Stimulated activated CD8-positive, alpha-beta memory T cell treated with anti-CD3 and anti-CD28 coated beads, Interleukin-4, amount 100 ng/mL, for 1 hour (primary cell): Measurements from ENCODE around the gene ANKRD40.
"Not testable (repeated sequence)": the region's sequence is repeated elsewhere in the genome, so short reads cannot be mapped to it uniquely, and the experiment has no call there.

Experiments
- DNase-seq, 2 donors: peaks; one replicate each; pipeline ENCODE4 v3.0.0-alpha.2; 2020; ENCODE audit warnings: low read depth in 2 of 2, low spot score in 1 of 2

Gene ANKRD40

DNA sequence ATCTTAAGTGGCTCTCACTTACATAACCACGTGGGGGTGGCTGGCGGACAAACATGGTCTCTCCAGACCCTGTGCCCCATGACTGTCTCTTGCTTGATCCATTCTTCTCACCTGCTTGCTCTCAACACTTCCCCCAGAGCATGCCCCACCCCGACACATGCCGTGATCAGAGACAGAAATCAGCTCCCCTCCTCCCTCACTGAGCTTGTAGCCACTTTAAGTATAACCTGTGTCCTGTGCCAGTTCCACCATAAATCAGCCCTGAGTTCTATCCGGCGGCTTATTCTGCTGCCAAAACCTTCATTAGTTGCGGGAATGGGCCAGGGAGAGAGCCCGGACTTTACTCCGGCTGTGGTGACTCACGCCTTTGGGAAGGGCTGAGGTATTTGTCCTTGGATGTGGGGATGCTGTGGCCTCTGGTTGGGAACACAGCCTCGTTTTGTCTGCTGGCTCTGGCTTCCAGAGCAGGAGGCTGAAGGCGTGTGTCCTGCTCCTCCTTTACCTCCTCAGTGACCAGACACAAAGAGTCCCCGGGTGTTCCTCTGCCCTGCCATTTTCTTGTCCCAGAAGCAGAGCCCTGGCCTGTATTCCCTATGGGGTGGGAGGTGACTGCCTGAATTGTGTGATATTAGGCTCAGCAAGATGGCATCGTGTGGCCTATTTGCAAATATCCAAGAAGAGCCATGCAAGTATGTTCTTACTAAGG is 21.1 kb downstream of the ANKRD40 start:
- no peak for DNase-seq

DNA sequence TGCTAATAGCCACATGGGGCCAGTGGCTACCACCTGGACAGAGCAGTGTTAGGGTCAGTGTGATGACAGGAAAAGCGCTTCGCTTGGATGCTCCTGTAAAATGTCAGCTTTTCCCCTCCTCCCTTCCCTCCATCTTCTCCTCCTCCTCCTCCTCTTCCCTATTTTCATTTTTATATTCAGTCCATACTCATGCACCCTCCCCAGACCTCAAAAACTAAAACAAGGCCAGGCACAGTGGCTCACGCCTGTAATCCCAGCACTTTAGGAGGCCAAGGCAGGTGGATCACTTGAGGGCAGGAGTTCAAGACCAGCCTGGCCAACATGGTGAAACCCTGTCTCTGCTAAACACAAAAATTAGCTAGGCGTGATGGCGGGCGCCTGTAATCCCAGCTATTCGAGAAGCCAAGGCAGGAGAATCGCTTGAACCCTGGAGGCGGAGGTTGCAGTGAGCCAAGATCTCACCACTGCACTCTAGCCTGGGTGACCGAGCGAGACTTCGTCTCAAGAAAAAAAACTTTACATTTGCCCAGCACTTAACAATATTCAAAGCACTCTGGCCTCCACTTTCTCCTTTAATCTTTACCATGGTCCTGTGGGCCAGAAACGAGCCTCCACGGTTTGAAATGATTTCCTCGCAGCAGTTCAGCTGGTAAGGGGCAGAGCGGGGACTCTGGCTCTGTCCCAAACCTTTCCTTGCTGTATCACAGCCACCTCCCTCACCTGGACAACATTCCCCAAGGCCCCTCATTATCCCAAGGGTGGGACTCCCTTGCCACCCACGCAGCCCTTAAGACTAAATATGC is 21.8 kb downstream of the ANKRD40 start:
- DNase-seq: no peak

DNA sequence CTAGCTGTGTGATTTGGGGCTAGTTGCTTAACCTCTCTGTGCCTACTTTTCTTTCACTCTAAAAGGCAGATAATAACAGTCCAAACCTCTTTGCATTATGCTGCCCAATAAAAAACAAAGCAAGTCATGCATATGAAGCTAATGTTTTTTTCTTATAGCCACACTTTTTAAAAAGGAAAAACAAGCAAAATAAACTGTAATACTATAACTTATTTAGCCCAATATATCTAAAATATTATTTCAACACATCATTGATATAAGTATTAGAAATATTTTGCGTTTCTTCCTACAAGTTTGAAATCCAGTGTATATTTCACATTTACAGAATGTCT is 22.4 kb downstream of the ANKRD40 start:
- DNase-seq: no peak

DNA sequence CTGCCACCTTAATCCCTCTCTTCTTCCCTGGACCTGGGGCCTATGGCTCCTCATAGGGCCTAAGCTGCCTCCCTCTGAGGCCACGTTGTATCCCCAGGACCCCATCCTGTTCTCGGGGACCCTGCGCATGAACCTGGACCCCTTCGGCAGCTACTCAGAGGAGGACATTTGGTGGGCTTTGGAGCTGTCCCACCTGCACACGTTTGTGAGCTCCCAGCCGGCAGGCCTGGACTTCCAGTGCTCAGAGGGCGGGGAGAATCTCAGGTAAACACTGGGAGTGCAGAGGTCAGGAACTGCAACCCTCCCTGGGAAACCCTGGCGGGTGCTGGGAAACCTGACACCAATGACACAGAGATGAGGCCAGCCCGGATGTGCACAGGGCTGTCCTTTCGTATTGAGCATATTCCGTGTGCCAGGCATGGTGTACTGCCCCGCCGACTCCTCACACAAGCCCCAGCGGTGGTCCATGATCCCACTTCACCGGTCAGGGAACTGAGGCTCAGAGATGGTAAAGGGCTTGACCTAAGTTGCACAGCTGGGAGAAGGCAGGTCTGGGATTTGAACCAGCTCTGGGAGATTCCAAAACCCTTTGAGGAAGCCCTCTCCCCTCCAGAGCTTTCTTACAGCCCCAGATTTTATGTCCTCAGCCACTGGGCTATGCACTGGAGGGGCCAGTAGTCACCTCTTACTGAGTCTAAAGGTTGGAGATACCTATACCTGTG is 22.9 kb downstream of the ANKRD40 start:
- no peak for DNase-seq

DNA sequence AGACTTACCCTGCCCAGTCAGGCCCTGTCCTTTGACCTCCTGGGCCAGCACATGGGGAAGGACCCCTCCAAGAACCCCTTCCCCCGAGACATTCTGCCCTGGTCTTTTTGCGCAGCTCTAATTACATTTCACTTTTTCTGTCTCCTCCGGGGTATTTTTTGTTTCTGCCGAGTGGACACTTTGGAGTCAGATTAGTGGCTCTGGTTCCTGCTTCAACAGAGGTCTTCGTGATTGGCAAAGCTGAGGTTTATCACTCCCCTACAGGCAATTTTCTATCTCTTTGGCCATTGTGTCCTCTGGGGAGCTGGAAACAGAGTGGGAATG is 23.5 kb downstream of the ANKRD40 start:
- DNase-seq: no peak

DNA sequence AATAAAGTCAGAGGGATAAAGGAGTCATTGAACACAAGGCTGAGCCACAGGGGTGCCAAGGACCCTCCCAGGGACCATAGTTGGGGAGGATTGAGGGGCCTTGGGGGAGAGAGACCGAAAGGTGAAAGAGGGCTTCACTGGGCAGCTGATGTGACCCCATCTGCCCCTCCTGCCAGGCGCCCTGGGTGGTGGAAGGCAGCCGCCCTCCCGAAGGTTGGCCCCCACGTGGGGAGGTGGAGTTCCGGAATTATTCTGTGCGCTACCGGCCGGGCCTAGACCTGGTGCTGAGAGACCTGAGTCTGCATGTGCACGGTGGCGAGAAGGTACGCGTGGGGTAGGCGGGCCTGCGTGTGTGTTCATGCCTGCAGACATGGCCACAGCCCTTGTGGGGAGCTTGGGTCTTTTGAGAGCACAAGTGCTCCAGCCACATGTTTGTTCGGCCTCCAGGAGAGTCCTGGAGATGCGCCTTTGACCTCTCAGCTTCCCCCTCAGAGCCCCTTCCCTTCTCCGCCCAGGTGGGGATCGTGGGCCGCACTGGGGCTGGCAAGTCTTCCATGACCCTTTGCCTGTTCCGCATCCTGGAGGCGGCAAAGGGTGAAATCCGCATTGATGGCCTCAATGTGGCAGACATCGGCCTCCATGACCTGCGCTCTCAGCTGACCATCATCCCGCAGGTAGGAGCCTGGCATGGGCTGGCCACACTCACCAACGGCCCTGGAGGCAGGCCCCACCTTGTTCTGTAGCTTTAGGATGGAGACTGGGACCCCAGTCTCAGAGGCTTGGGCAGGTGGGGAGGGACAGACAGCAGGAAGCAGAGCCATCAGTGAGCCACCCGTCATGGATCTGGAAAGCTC is 24.1 kb downstream of the ANKRD40 start:
- DNase-seq: no peak

DNA sequence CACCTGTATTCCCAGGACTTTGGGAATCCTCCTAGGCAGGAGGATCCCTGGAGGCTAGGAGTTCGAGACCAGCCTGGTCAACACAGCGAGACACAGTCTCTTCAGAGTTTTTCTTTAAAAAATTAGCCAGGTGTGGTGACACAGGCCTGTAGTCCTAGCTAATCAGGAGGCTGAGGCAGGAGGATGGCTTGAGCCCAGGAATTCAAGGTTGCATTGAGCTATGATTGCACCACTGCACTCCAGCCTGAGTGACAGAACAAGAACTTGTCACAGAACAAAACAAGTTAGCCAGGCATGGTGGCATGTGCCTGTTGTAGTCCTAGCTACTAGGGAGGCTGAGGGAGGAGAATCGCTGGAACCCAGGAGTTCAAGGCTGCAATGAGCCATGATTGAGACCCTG is 24.8 kb downstream of the ANKRD40 start:
- no peak for DNase-seq

DNA sequence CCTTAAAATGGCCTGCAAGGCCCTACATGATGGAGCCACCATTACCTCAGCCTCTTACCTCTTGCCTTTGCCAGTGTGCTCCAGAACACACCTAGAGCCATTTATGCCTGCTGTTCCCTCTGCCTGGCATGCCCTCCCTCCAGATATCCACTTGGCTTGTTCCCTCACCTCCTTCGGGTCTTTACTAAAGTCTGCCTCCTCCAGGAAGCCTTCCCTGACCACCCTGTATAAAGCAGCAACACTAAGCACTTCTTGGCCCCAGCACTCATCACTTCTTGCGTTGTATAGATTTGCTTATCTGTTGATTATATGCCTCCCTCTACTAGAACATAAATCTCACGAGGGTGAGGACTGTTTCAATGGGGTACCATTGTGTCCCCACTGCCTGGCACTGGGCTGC is 25.3 kb downstream of the ANKRD40 start:
- DNase-seq: no peak

DNA sequence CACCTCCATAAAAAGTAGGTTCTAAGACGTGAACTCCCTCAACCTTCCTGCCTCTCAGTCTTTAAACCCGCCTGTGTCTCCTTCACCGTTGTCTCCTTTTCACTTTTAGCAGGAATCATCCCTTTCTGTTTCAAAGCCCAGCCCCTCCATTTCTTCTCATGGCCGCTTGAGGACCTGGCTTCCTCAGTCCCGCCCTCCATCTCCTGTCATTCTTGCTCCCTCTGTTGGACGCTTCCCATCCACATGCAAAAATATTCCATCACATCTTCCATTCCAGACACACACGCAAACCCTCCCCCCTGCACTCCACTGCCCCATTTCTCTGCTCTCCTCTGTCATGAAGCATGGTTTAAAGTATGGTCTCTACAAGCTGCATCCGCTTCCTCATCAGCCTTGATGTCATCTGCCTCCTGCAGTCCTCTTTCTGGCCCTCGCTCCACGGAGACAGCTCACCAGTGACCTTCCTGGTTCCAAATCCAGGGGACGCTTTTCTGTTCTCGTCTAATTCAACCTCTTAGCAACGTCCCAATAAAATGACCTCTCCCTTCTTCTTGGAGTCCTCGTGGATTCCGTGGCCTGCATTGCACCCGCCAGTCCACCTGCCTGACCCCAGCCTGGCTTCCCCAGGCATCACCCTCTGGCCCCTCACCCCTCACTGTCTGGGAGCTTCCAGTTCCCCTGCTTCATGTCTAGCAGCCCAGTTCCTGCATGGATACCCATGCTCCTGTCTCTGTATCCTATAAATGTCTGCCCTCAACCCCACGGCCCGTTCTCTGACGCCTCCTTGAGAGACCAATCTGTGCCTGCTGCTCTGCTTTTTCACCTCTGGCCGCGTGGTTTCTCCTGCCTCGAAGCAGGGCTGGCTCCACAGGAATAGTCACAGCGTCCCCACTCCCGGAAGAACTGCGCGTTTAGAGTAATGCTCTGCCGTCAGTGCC is 26.2 kb downstream of the ANKRD40 start:
- DNase-seq: no peak

DNA sequence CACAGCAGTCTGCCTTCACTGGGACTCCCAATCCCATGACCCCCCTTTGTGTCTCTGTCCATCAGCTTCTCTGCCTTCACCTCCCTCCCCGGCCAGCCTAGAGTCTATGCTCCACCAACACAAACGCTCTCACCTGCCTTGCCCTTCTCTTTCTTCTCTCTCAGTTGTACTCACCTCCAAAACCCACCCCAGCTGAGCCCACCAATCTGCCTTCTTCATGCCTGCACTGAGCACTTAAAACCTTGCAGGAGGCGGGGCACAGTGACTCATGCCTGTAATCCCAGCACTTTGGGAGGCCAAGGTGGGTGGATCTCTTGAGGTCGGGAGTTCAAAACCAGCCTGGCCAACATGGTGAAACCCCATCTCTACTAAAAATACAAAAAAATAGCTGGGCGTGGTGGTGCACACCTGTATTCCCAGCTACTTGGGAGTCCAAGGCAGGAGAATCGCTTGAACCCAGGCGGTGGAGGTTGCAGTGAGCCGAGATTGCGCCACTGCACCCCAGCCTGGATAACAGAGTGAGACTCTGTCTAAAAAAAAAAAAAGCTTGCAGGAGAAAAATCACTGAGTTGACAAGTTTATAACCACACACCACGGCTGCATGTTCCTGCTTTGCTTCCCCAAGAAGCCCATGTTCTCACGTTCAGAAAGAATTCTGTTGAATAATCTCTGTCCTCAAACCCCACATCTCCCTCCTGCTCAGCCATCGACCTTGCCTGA is 27.0 kb downstream of the ANKRD40 start:
- not testable (repeated sequence) for DNase-seq

DNA sequence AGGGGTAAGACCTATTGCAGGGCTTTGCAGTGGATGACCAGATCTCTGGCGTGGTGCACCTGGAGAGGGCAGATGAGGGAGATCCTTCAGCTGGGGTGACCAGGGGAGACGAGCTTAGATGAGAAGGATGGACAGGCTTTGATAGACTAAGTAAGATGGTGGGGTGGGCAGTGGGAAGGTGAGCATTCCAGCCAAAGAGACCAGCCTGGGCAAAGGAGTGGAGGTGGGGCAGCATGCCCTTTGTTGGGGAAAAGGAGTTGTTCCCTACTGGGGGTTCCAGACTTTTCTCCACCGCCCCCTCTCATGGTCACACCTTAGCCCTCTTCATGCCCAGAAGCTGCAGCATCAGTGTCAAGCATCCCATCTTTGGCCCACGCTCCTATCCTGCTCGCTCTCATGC is 27.6 kb downstream of the ANKRD40 start:
- DNase-seq: no peak

DNA sequence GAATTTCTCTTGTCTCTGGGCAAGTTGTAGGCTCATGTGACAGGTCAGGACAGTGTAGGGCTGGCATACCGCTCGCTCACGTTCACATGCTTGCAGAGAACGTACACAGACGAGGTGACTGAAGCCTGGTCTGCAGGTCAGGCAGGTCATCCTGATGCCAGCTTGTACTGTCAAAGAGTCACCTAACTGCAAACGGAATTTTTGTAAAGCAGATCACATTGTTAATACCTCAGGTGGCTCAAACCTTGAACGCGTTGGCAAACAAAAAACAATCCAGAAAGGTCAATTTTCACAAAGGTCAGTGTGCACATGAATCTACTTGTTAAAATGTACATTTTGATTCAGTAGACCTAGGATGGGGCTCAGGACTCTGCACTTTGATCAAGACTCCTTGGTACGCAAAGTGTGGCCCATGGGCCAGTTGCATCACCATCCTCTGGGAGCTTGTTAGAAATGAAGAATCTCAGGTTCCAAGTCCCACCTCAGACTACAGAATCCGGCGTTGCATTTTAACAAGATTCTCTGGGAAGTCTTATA is 28.6 kb downstream of the ANKRD40 start:
- no peak for DNase-seq

DNA sequence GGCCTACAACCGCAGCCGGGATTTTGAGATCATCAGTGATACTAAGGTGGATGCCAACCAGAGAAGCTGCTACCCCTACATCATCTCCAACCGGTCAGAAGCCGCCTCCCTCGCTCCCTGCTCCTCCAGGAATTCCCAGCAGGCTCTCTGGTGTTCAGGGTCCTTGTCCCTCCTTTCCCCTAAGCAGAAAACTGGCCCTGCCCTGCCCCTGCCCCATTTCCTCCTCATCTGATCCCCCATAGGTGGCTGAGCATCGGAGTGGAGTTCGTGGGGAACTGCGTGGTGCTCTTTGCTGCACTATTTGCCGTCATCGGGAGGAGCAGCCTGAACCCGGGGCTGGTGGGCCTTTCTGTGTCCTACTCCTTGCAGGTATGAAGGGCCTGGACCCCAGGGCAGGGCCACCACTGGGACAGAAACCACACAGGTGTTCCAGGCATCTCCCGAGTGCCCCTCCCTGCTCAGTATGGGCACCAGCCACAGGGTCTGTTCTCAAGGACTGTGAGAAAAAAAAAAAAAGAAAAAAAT is 29.8 kb downstream of the ANKRD40 start:
- no peak for DNase-seq

DNA sequence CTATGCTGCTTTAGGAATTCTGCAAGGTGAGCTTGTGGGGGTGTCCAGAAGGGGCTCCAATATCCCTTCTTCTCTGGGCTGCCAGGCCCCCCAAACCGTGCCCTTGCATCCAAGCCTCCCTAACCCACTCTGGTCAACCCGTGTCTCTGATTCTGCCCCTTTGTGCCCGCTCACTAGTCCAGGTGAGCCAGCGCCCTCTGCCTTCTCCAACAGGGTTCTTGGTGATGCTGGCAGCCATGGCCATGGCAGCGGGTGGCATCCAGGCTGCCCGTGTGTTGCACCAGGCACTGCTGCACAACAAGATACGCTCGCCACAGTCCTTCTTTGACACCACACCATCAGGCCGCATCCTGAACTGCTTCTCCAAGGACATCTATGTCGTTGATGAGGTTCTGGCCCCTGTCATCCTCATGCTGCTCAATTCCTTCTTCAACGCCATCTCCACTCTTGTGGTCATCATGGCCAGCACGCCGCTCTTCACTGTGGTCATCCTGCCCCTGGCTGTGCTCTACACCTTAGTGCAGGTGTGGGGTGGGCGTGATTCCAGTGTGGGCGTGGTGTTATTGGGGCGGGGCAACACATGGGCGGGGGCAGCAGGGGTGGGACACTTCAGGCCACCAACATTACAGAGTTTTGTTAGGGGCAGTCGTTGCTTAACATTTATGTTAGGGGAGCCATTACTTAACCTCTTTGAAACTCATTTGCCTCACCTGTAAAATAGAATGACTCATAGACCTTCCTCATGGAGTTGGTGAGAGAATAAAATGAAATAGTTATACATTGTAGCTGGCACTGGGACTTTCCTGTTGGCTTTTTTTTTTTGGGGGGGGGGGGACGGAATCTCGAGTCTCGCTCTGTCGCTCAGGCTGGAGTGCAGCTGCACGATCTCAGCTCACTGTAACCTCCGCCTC is 31.4 kb downstream of the ANKRD40 start:
- DNase-seq: no peak

DNA sequence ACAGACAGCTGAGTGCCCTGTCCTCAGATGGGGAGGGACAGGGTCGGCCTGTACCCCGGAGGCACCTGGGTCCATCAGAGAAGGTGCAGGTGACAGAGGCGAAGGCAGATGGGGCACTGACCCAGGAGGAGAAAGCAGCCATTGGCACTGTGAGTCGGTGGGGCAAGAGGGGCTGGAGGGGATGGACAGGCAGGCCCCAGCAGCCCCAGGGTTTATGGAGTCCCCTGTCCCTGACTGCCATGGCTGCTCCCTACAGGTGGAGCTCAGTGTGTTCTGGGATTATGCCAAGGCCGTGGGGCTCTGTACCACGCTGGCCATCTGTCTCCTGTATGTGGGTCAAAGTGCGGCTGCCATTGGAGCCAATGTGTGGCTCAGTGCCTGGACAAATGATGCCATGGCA is 32.1 kb downstream of the ANKRD40 start:
- DNase-seq: no peak

DNA sequence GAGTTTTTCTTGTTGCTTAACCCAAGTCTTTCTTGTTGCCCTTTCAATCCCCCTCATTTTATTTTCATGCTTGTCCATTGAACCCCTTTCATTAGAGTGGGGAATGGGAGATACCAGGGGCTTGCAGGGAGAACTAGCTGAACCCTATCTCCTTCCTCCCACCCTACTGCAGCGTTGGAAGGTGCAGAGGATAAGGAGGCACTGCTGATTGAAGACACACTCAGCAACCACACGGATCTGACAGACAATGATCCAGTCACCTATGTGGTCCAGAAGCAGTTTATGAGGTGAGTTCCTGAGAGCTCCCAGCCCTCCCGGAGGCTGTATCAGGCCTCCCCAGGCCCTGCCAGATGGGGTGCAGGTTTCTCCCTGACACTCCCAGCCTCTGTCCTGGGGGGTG is 32.5 kb downstream of the ANKRD40 start:
- DNase-seq: no peak

DNA sequence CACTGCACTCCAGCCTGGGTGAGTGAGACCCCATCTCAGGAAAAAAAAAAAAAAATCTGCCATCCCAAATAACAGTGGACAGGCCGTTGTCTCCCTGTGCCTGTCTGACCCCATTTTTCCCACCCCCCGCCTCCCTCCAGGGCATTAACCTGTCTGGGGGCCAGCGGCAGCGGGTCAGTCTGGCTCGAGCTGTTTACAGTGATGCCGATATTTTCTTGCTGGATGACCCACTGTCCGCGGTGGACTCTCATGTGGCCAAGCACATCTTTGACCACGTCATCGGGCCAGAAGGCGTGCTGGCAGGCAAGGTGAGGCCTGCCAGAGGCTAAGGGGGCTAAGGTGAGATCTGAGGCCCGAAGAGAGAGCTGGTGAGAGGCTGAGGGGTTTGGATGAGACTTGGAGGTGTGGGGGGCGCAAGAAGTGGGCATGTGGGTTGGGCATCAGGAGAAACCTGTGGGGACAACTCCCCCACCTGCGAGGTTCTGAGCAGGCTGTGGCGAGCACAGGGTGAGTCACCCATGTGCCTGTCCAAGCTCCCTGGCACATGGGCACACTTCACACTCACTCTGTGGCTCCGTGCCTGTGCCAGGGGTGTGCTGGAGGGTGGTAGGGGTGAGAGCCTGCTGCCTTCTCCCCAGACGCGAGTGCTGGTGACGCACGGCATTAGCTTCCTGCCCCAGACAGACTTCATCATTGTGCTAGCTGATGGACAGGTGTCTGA is 34.7 kb downstream of the ANKRD40 start:
- no peak for DNase-seq

DNA sequence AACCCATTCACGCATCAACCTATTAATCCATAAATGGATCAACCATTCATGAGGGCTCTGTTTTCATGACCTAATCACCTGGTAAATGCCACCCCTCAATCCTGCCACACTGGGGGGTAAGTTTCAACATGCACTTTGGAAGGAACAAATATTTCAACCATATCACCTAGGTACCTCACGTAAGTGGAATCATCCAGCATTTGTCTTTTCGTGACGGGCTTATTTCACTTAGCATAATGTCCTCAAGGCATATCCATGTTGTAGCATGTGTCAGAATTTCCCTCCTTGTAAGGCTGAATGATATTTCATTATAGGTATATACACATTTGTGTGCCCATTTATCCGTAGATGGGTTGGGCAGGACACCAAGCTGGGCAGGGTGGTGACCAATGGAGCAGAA is 35.6 kb downstream of the ANKRD40 start:
- DNase-seq: no peak
